ENCODE results near the gene MYH9.

DNA sequence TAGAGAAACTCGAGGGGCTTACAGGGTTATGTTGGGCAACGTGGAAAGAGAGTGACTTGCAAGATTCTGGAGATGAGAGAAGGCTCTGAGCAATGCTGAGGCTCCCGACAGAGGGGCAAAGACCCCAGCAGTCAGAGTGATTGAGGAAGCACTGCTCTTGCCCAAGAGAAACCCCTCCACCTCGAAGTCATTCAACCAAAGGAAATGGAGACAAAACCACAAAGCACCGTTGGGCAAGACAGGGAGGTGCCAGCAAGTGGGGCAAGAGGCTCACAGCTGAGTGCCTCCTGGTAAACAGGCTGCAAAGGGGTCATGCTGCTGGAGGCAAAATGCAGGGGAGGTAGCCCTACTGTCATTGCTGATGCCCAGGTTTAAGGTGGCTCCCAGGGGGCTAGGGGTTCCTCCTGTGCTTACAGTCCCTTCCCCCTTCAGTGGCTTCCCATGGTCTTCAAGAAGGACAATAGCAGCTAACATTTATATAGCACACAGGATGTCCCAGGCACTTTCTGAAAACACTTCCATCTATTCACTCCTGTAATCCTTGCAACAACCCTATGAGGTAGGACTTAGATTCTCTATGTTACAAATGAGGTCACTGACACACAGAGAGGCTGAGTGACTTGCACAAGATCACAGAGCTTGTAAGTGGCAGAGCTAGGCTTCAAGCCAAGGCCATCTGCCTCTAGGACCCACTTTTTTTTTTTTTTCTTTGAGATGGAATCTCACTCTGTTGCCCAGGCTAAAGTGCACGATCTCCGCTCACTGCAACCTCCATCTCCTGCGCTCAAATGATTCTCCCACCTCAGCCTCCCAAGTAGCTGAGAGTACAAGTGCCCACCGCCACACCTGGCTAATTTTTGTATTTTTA lies 18.1 kb upstream of the MYH9 start:
- TF ChIP-seq CTCF (conservative IDR thresholded peaks at IDR 0.05): no peak
- no peak for TF ChIP-seq EZH2 (IDR thresholded peaks at IDR 0.05; ENCODE audit: low read depth)
